RCC 7860 (cell line): ENCODE data around the gene RNF223.
A peak's percentile ranks its signal among the peaks of the same experiment; 100 is the strongest.

Experiments used
- DNase-seq: peaks from one replicate; pipeline ENCODE4 v3.0.0-alpha.2; 2015; ENCODE audit warnings: low spot score
- FAIRE-seq: peaks from 2 replicates; lab custom pipeline; 2012; peaks lifted over from hg19 to GRCh38; lab: Jason Lieb, UNC

Gene RNF223

GRCh38 chr1:1047407-1047806 lies 26.7 kb downstream of the RNF223 start:
- DNase-seq, result no peak
- no peak for FAIRE-seq

GRCh38 chr1:1046767-1047166 lies 27.3 kb downstream of the RNF223 start:
- DNase-seq (no peak), FAIRE-seq (no peak)

GRCh38 chr1:1046243-1046642 lies 27.9 kb downstream of the RNF223 start:
- DNase-seq (no peak), FAIRE-seq (no peak)

- FAIRE-seq (no peak), DNase-seq (no peak)
Observed at GRCh38 chr1:1045129-1045528, 29.0 kb downstream of the RNF223 start.

GRCh38 chr1:1044455-1045078 lies 29.5 kb downstream of the RNF223 start:
- no peak for DNase-seq
- no peak for FAIRE-seq

- no peak for DNase-seq
- FAIRE-seq, result no peak
Observed at GRCh38 chr1:1043921-1044320, 30.2 kb downstream of the RNF223 start.

- no peak for FAIRE-seq
Observed at GRCh38 chr1:1043411-1043810, 30.7 kb downstream of the RNF223 start.

GRCh38 chr1:1042835-1043234 lies 31.3 kb downstream of the RNF223 start:
- FAIRE-seq, result no peak
- no peak for DNase-seq

More at GRCh38 chr1:1043411-1043810, 30.7 kb downstream of the RNF223 start:
- DNase-seq, result no peak

GRCh38 chr1:1041873-1042272 lies 32.2 kb downstream of the RNF223 start:
- FAIRE-seq, result no peak
- DNase-seq, result no peak

- DNase-seq (no peak), FAIRE-seq (no peak)
Observed at GRCh38 chr1:1041092-1041523, 33.0 kb downstream of the RNF223 start.

- peak; percentile 37 for DNase-seq
- FAIRE-seq, result no peak
Observed at GRCh38 chr1:1040004-1040991, 33.8 kb downstream of the RNF223 start.

- FAIRE-seq, result no peak
Observed at GRCh38 chr1:1039145-1039910, 34.8 kb downstream of the RNF223 start.

GRCh38 chr1:1038694-1039093 lies 35.4 kb downstream of the RNF223 start:
- no peak for DNase-seq
- no peak for FAIRE-seq

More at GRCh38 chr1:1039145-1039910, 34.8 kb downstream of the RNF223 start:
- no peak for DNase-seq

- FAIRE-seq, result no peak
- no peak for DNase-seq
Observed at GRCh38 chr1:1037366-1038327, 36.5 kb downstream of the RNF223 start.

- FAIRE-seq (no peak), DNase-seq (no peak)
Observed at GRCh38 chr1:1035291-1035943, 38.7 kb downstream of the RNF223 start.

GRCh38 chr1:1034439-1034781 lies 39.7 kb downstream of the RNF223 start:
- DNase-seq (no peak), FAIRE-seq (no peak)

GRCh38 chr1:1033731-1034438 lies 40.2 kb downstream of the RNF223 start:
- DNase-seq (no peak), FAIRE-seq (no peak)

GRCh38 chr1:1033009-1033587 lies 41.0 kb downstream of the RNF223 start:
- FAIRE-seq, result no peak
- DNase-seq, result no peak

GRCh38 chr1:1032424-1032823 lies 41.7 kb downstream of the RNF223 start:
- DNase-seq (no peak), FAIRE-seq (no peak)
